ENCODE data around the gene BRAT1.

BRAT1 gene

DNA sequence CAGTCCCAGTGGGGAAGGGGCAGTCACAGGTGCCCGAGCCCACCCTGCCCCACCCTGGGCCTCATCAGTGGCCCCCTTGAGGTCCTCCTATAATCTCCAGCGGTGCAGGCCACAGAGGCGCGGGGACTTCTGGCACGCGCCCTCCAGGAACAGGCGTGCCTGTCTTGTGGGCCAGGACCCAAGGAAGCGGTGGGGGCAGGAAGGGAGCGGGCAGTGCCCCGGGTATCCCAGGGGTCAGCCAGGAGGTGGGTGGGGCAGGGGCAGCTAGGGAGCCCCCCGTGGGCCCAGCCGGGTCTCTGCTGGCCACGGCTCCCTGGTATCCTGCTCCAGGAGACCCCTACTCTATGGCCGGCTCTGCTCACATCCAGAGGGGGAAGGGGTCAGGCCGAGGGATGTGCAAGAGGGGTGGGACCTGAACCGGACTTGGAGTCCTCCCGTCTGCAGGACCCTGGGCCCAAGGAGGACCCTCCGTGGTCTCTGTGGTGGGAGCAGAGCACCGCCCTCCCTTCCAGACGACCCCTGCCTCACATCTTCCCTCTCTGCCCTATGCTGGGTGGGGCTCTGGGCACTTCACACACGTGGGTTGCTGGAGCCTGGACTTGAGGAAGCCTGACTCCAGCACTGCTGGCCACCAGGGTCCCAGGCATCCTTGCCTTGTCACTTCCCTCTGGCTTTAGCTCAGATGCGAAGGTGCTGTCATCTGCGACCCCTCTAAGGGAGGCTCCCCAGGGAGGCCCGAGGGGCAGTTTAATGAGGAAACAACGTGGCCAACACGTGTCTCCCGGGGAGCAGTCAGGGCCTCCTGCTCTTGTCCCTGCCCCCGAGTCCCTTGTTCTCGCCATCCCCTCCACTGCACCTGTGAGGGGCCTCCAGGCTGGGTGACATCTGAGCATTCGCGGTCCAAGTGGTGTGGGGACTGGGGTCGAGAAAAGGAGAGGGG is 60.9 kb downstream of the BRAT1 start:
- DNase-seq, result no peak

DNA sequence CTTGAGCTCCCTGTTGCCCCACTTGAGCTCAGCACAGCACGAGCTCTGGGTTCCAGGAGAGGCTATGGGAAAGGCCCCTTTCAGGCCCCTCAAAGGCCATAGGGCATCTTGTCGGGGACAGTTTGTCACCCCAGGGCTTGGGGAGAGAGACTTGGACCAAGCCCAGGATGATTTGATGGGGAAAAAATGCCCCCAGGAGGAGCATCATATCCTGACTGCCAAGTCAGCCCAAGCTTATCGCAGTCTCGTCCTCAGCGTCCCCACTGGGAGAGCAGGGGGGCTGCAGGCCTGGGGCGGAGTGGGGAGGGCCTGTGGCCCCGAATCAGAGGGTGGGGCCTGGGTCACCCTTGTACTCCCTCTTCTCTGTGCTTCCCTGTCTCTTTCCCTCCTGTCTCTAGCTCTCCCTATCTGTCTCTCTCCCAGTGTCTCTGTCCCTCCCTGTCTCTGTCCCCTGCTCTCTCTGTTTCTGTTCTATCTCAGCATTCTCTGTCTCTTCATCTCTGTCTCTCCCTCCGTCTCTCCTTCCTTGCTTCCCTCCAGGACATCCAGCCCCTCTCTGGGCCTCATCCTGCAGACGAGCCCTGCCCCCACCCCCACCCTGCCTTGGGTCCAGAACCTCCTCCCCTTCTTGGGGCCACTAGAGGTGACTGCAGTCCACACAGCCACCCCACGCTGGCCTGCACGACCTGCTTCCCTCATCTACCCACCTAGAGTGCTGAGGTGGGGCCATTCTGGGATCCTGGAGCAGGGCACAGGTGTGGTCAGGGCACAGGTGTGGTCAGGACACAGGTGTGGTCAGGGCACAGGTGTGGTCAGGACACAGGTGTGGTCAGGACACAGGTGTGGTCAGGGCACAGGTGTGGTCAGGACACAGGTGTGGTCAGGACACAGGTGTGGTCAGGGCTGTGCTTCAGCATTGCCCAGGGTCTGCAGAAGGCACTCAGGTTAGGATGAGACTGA is 61.8 kb downstream of the BRAT1 start:
- DNase-seq, result no peak

DNA sequence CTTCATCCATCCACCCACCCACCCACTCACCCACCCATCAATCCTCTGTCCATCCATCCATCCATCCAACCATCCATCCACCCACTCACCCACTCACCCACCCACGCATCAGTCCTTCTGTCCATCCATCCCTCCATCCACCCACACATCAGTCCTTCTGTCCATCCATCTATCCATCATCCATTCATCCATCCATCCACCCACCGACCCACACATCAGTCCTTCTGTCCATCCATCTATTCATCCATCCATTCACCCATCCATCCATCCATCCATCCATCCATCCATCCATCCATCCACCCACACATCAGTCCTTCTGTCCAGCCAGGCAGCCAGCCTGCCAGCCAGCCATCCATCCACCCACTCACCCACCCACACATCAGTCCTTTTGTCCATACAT is 63.3 kb downstream of the BRAT1 start:
- DNase-seq, result no peak

DNA sequence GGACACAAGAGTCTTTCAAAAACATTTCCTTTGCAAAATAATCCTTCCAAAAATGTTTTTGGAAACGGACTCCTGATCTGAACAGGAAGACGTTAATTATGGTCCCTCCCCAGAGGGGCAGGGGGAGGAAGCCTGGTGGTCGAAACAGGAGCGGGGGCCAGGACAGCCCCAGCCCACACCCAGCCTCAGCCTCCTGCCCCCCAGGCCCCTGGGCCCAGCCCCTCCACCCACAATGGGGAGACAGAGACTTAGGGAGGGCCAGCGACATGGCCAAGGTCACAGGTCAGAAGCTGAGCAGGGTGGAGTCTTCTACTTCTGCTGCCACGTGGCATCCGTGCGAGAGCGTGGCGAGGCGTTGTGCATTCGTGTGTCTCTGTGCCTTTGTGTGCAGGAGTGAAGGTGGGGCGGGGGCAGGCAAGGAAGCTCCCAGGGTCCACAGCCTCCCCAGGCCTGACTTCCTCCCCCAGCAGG is 65.1 kb downstream of the BRAT1 start:
- DNase-seq, result no peak

DNA sequence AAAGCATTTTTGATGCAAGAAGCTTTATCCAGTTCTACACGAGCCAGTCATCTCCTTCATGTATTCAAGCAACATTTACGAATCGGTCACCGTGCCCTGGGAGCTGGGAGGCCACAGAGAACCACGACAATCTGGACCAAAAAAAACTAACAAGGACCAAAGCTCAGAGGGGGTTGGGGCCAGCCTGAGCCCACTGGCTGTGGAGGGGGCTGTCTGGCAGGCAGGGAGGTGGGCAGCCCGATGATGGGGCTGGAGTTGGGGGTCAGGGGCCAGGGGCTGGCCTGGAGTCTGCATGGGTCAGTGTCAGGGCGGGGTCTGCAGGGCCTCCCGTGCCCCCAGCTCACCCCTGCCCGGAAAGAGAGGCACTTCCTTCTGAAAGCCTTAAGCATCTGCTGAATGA is 66.6 kb downstream of the BRAT1 start:
- no peak for DNase-seq

DNA sequence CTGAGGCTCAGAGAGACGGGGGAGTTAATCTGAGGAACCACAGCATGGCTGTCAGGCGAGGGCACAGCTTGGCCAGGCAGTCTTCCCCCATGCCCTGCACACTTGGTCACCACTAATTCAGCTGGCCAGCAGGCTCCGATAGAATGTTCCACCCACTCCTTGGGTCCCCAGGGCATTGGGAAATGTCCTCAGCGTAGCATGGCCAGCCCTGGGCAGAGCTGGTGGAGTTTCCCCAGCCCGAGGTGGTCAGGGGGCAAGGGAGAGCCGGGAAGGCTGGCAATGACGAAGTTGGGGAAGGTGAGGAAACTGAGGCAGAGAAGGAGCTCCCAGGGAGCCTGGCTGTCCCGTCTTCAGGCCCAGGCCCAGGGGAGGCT is 67.1 kb downstream of the BRAT1 start:
- no peak for DNase-seq

All from NCI-H187 treated with DMSO at 0.1 percent for 48 hours (cell line).